GM12878 (cell line): Measurements from ENCODE around the gene CHD5. TPM values are rescaled to one million over a fixed set of nuclear protein-coding genes. Genes with fewer than 3 reads are reported as not detected.

ENCODE experiments used
- ATAC-seq: fragments of 200-7000 bp; cut with Tn5 transposase; 3 replicates; pipeline ENCODE4 v1.9.1; 2020; ENCODE audit warnings: mild to moderate bottlenecking, moderate library complexity
- BruUV-seq: library from RNA; stranded (reverse); fragments of 400-500 nt; replicated peaks from 2 replicates; lab custom pipeline; 2021; lab: Mats Ljungman, UMichigan
- CTCF ChIA-PET: fragments of 300-600 bp; sonication (Branson Sonifier 250); formaldehyde crosslinking; extraction: SDS; loops from one replicate; lab custom pipeline; 2021; ENCODE audit warnings: inconsistent platforms; lab: Yijun Ruan, JAX
- POLR2A ChIA-PET: fragments of 350-600 bp; formaldehyde crosslinking; extraction: SDS; loops from one replicate; lab custom pipeline; 2021; ENCODE audit warnings: inconsistent platforms; lab: Charles Lee
- RAD21 ChIA-PET: fragments of 300-600 bp; sonication (Branson Sonifier 250); formaldehyde crosslinking; loops from one replicate; lab custom pipeline; 2023; ENCODE audit warnings: antibody characterized with exemption; ENCODE audit not compliant: unreplicated experiment; lab: Charles Lee
- SMC1A ChIA-PET: fragments of 300-600 bp; sonication (Branson Sonifier 250); formaldehyde crosslinking; loops from one replicate; lab custom pipeline; 2023; ENCODE audit not compliant: unreplicated experiment, uncharacterized antibody; lab: Charles Lee
- DNase-seq: peaks from one replicate; pipeline ENCODE4 v3.0.0-alpha.2; 2011; ENCODE audit warnings: low read depth, low spot score
- FAIRE-seq: peaks from 3 replicates; lab custom pipeline; 2011; peaks lifted over from hg19 to GRCh38; lab: Jason Lieb, UNC
- H2AFZ ChIP-seq: 2 replicates; pipeline ENCODE4 v1.6.0; 2011; ENCODE audit warnings: low read depth, low read length, control low read depth; ENCODE audit not compliant: control insufficient read depth
- H3K27ac ChIP-seq: 2 replicates; pipeline ENCODE4 v1.5.1; 2011; ENCODE audit warnings: control low read depth; ENCODE audit not compliant: control insufficient read depth, insufficient read depth
- H3K27me3 ChIP-seq, 2 experiments: replicated peaks in 1 of 2; 2 replicates each; pipeline versions ENCODE4 v1.6.0 to v1.6.1; 2011; ENCODE audit warnings: low read length in 1 of 2; ENCODE audit not compliant: control insufficient read depth in 2 of 2, insufficient read depth in 2 of 2
- H3K36me3 ChIP-seq, 2 experiments: 2 replicates each; pipeline ENCODE4 v1.5.1; 2011; ENCODE audit warnings: low read length in 1 of 2; ENCODE audit not compliant: control insufficient read depth in 2 of 2, insufficient read depth in 2 of 2
- H3K4me1 ChIP-seq: 2 replicates; pipeline ENCODE4 v1.6.1; 2011; ENCODE audit warnings: mild to moderate bottlenecking, low read length, moderate library complexity, mixed read lengths; ENCODE audit not compliant: control insufficient read depth, insufficient read depth
- H3K4me2 ChIP-seq: 2 replicates; pipeline ENCODE4 v1.6.0; 2011; ENCODE audit warnings: control low read depth; ENCODE audit not compliant: control insufficient read depth, insufficient read depth
- H3K4me3 ChIP-seq: fragments of 200-600 bp; sonication (generic); 2 replicates; pipeline ENCODE4 v1.5.1; 2016
- H3K79me2 ChIP-seq: 2 replicates; pipeline ENCODE4 v1.6.0; 2011; ENCODE audit warnings: low read length; ENCODE audit not compliant: control insufficient read depth, insufficient read depth
- H3K9ac ChIP-seq: 2 replicates; pipeline ENCODE4 v1.8.0; 2011; ENCODE audit warnings: low read length, control low read depth, mixed read lengths; ENCODE audit not compliant: control insufficient read depth, insufficient read depth
- H3K9me3 ChIP-seq: replicated peaks from 3 replicates; pipeline ENCODE4 v1.5.1; 2011; ENCODE audit warnings: mild to moderate bottlenecking, low read length; ENCODE audit not compliant: control insufficient read depth, insufficient read depth
- H4K20me1 ChIP-seq: 2 replicates; pipeline ENCODE4 v1.6.0; 2011; ENCODE audit not compliant: control insufficient read depth, insufficient read depth
- ASH2L ChIP-seq: fragments of 300-600, 200-600 bp; sonication (generic); IDR thresholded peaks from 2 replicates; pipeline ENCODE4 v1.6.1; 2017; ENCODE audit warnings: low read depth, mild to moderate bottlenecking, borderline replicate concordance
- BMI1 ChIP-seq: fragments of 450-650 bp; IDR thresholded peaks from 2 replicates; pipeline ENCODE4 v1.6.1; 2016; ENCODE audit warnings: mild to moderate bottlenecking, moderate library complexity, borderline replicate concordance
- E4F1 ChIP-seq: fragments of 450-650 bp; IDR thresholded peaks from 2 replicates; pipeline ENCODE4 v1.6.1; 2018; ENCODE audit warnings: borderline replicate concordance, mild to moderate bottlenecking; ENCODE audit not compliant: partially characterized antibody
- FOXM1 ChIP-seq: IDR thresholded peaks from 2 replicates; pipeline ENCODE4 v1.6.1; 2012; ENCODE audit warnings: low read depth, mild to moderate bottlenecking, inconsistent platforms, low read length, moderate library complexity
- GATAD2B ChIP-seq: fragments of 450-650 bp; conservative IDR thresholded peaks from 2 replicates; pipeline ENCODE4 v1.6.1; 2017; ENCODE audit warnings: low read depth, mild to moderate bottlenecking, moderate library complexity
- HDGF ChIP-seq: fragments of 450-650 bp; IDR thresholded peaks from 2 replicates; pipeline ENCODE4 v1.6.1; 2016; ENCODE audit warnings: antibody characterized with exemption
- NFYB ChIP-seq: IDR thresholded peaks from 2 replicates; pipeline ENCODE4 v1.6.1; 2011; ENCODE audit warnings: low read depth, mild to moderate bottlenecking, low read length, improper control_type of control experiment, moderate library complexity; ENCODE audit not compliant: insufficient read depth
- PAX8 ChIP-seq: fragments of 450-650 bp; IDR thresholded peaks from 2 replicates; pipeline ENCODE4 v1.6.1; 2017; ENCODE audit warnings: mild to moderate bottlenecking, moderate library complexity
- PKNOX1 ChIP-seq: fragments of 450-650 bp; IDR thresholded peaks from 2 replicates; pipeline ENCODE4 v1.6.1; 2016; ENCODE audit warnings: mild to moderate bottlenecking
- RAD21 ChIP-seq: IDR thresholded peaks from 2 replicates; pipeline ENCODE4 v1.6.1; 2011; ENCODE audit warnings: mild to moderate bottlenecking, low read depth, low read length, moderate library complexity; ENCODE audit not compliant: insufficient read depth
- RBBP5 ChIP-seq: fragments of 200-600 bp; sonication (generic); conservative IDR thresholded peaks from 2 replicates; pipeline ENCODE4 v1.6.1; 2016
- RUNX3 ChIP-seq: IDR thresholded peaks from 2 replicates; pipeline ENCODE4 v1.6.1; 2012; ENCODE audit warnings: low read length, inconsistent platforms
- SIN3A ChIP-seq: IDR thresholded peaks from 2 replicates; pipeline ENCODE4 v1.6.1; 2012; ENCODE audit warnings: low read depth, low read length, improper control_type of control experiment
- SREBF1 ChIP-seq: IDR thresholded peaks from 2 replicates; pipeline ENCODE4 v1.6.1; 2012; ENCODE audit warnings: mild to moderate bottlenecking, low read length
- YBX1 ChIP-seq: fragments of 450-650 bp; IDR thresholded peaks from 2 replicates; pipeline ENCODE4 v1.6.1; 2016; ENCODE audit warnings: antibody characterized with exemption
- ZNF24 ChIP-seq: fragments of 450-650 bp; IDR thresholded peaks from 2 replicates; pipeline ENCODE4 v1.6.1; 2017; ENCODE audit warnings: antibody characterized with exemption, mild to moderate bottlenecking
- ZNF622 ChIP-seq: fragments of 450-650 bp; IDR thresholded peaks from 2 replicates; pipeline ENCODE4 v1.6.1; 2017; ENCODE audit warnings: mild to moderate bottlenecking, inconsistent platforms
- WGBS: methylation state at CpG from one replicate; pipeline ENCODE4 v1.1.6; 2016; ENCODE audit warnings: low lambda C conversion rate; ENCODE audit not compliant: insufficient replicate concordance, insufficient coverage; ENCODE audit errors: missing lambda C conversion rate; 5-methylcytosine and 5-hydroxymethylcytosine counted together
- in situ Hi-C: fragments of 300-500 bp; cut with MboI; formaldehyde crosslinking; loops from 9 replicates; pipeline ENCODE4 v1.14.3; 2018; ENCODE audit warnings: mixed read lengths
- intact Hi-C: fragments of 100-400 bp; cut with micrococcal nuclease; formaldehyde crosslinking; loops from one replicate; pipeline ENCODE4 v1.14.2; 2022; ENCODE audit not compliant: unreplicated experiment
- polyA plus RNA-seq, 11 experiments: library from polyadenylated mRNA; depleted of rRNA in 4 of 11; unstranded in 6 of 11; stranded (reverse) in 5 of 11; fragments of >200 nt; fragmentation: Nextera tagmentation in 4 of 11; fragmentation: Illumina TruSeq in 1 of 11; extraction: Ambion mirVana in 4 of 11; extraction: Trizol in 1 of 11; gene quantifications; 1 replicate in 1 of 11; 2 replicates in 10 of 11; pipeline versions ENCODE4 v1.2.1 to v1.2.3, GENCODE V29; 2011 to 2016; ENCODE audit warnings: inconsistent platforms in 2 of 11, missing spikeins in 2 of 11, low read depth in 1 of 11
- total RNA-seq, 4 experiments: library from RNA; depleted of rRNA in 3 of 4; stranded (reverse); fragments of >200 nt in 3 of 4; fragmentation: Illumina TruSeq in 1 of 4; extraction: Trizol in 1 of 4; gene quantifications; 2 replicates each; pipeline versions ENCODE4 v1.2.1 to v1.2.3, GENCODE V29; 2013 to 2021

Gene CHD5
- total and polyA plus RNA-seq, 10 of the 15 experiments (the other 5 are each of a cell fraction or from before 2014, with no cell fraction given): 0.03 to 0.49 (median 0.13) TPM; not detected in 3

- no peaks in the 10 kb centered on the region for H3K4me1 ChIP-seq
- intact Hi-C loops (no loop called here), in situ Hi-C loops (no loop called here)
- H3K9ac ChIP-seq: no peak overlapping the region
- ChIA-PET RAD21 (no interaction called here), CTCF (no interaction called here), POLR2A (no interaction called here), SMC1A (no interaction called here)
- no peaks in the 10 kb centered on the region for H3K79me2 ChIP-seq
- H2AFZ ChIP-seq: no peak overlapping the region
- ATAC-seq: peak; percentile 12; the same call in 1 of the 3 replicates
- H3K9me3 ChIP-seq: no peaks in the 10 kb centered on the region
- no peak for TF ChIP-seq HDGF
- TF ChIP-seq BMI1: no peak
- no peak for TF ChIP-seq PKNOX1
- TF ChIP-seq RAD21: no peak
- no peak for TF ChIP-seq GATAD2B
- no peak for TF ChIP-seq SREBF1
- TF ChIP-seq RBBP5: no peak
- no peak for TF ChIP-seq FOXM1
- no peak for TF ChIP-seq RUNX3
- TF ChIP-seq NFYB: no peak
- TF ChIP-seq PAX8: no peak
- no peak for TF ChIP-seq SIN3A
- no peak for TF ChIP-seq ASH2L
- TF ChIP-seq E4F1: no peak
- TF ChIP-seq ZNF622: no peak
- no peak for TF ChIP-seq YBX1
- no peak for TF ChIP-seq ZNF24
- H4K20me1 ChIP-seq: peaks cover 14% of the 10 kb centered on the region
- H3K36me3 ChIP-seq: peaks cover 3 to 12% of the 10 kb centered on the region in 2 experiments
- no peak overlapping the region for H3K4me3 ChIP-seq
- DNase-seq: no peak
- no peak overlapping the region for H3K27ac ChIP-seq
- H3K27me3 ChIP-seq: peaks cover 0 to 5% of the 10 kb centered on the region in 2 experiments; a peak in 2 of 4 replicates
- no peak for FAIRE-seq
- H3K4me2 ChIP-seq: no peak overlapping the region
- BruUV-seq: no TSS peak
- WGBS: 31% methylated on average over 10 of the region's 10 CpGs
Observed at GRCh38 chr1:6181347-6181770, 1.2 kb upstream of the CHD5 start.
